Omental fat pad (tissue), 4 donors: ENCODE results near the gene LYPD6B. TPM values are rescaled to one million over a fixed set of nuclear protein-coding genes. Genes with fewer than 3 reads are reported as not detected.

Experiments
- ATAC-seq: fragments of 150-250 bp; one replicate; pipeline ENCODE4 v1.9.1; 2016; ENCODE audit warnings: mild to moderate bottlenecking, moderate library complexity; ENCODE audit not compliant: low FRiP score
- DNase-seq: peaks from one replicate; pipeline ENCODE4 v3.0.0-alpha.2; 2019; ENCODE audit warnings: low spot score
- total RNA-seq, 4 donors: library from RNA; depleted of rRNA; stranded (reverse); fragments of >200 nt; gene quantifications; one replicate each; pipeline ENCODE4 v1.1.0, GENCODE V29; 2016
- TF ChIP-seq, protein P1 (sequence below), 3 donors: fragments of 450-650 bp; IDR thresholded peaks; one replicate each; pipeline ENCODE4 v1.5.1; 2016 to 2017; ENCODE audit warnings: antibody characterized with exemption in 3 of 3, mild to moderate bottlenecking in 3 of 3, moderate library complexity in 2 of 3

LYPD6B gene
- total RNA-seq, 4 donors from 2014 or later: 0.50 to 0.65 TPM; not detected in 2

DNA sequence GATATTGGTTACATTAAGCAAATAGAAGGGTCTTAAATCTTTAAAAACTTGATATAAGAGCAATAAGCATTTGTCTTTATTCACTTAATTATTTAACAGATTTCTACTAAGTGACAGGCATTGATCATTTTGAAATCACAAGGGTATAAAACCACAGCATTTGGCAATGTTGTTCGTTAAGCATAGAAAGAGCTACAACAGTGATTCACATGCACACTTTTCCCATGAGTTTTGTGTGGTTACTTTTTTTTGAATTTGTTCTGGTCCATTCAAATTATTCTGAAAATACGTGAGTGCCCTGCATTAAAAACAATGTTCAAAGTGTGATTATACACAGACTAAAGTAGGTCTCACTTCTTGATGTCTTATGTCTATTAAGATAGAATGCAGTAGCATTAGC, 52.2 kb downstream of the LYPD6B start:
- DNase-seq: no peak
- no peak for ATAC-seq
- TF ChIP-seq, protein P1, sequence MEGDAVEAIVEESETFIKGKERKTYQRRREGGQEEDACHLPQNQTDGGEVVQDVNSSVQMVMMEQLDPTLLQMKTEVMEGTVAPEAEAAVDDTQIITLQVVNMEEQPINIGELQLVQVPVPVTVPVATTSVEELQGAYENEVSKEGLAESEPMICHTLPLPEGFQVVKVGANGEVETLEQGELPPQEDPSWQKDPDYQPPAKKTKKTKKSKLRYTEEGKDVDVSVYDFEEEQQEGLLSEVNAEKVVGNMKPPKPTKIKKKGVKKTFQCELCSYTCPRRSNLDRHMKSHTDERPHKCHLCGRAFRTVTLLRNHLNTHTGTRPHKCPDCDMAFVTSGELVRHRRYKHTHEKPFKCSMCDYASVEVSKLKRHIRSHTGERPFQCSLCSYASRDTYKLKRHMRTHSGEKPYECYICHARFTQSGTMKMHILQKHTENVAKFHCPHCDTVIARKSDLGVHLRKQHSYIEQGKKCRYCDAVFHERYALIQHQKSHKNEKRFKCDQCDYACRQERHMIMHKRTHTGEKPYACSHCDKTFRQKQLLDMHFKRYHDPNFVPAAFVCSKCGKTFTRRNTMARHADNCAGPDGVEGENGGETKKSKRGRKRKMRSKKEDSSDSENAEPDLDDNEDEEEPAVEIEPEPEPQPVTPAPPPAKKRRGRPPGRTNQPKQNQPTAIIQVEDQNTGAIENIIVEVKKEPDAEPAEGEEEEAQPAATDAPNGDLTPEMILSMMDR (IDR thresholded peaks at IDR 0.05): no peak

DNA sequence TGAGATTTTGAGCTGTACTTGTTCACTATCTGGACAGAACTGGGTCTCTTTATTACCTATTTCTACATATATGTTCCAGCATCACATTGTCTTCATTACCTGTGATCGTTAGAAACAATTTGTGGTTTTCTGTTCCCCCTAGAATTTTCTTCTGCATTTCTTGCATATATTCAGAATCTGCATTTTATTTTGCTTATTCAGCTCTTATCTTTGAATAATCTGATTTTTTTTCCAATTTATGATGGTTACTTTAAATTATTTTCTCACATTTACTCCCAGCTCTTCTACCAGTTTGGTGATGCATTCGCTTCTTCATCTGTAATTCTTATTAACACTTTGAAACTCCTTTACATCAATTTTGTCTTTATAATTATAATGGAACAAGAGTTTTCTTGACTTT, 55.1 kb downstream of the LYPD6B start:
- TF ChIP-seq, protein P1 (IDR thresholded peaks at IDR 0.05): no peak
- no peak for DNase-seq
- ATAC-seq: no peak

DNA sequence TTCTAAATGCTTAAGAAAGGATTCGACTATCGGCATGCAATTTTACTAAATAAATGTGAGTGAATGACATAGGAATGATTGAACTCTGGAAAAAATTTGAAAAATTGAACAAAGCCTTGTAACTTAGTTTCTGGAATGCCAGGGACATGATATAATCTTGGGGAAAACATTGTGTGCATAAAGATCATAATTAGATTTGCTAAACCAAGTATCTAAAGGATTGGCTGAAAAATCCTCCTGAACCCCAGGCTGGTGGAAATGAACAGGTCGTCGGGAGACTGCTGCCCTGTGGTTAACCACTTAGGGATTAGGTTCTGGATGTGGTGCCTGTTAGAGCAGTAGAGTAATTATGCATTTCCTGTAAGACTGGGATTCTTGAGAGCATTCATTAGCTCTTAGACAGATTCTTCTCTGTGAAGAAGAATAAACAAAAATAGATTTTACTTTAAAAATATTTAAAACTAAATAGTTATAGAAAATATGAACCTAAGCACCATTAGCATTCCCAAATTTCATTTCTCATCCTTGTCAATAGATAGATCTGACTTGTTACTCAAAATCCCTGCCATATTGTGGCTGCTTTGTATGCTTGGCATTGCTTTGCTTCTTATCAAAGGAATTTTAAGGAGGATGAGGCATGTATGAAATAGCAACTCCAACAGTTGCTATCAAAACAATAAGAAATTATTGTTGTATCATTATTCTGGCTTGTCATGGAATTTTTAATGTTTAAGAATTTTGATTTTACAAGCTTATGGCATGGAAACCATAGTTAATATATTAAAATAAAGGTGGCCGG, 55.9 kb downstream of the LYPD6B start:
- DNase-seq (no peak), ATAC-seq (no peak)
- TF ChIP-seq, protein P1 (IDR thresholded peaks at IDR 0.05): no peak

DNA sequence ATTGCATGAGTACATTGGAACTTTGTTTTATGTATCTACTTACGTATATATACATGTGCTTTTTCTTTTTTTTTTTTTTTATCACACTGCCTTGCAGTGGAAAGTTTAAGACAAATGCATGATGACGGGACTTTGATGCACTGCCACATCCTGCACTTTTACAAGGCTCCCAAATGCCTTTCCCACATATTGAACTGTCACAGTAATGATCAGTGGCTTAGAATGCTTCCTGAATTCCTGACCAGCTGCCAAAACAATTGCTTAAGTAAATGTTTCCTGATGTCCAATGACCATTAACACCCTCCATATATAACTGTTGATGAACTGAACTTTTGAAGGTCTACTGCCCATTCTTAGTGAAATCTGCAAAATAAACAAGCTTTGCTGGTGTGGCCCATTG, 60.2 kb downstream of the LYPD6B start:
- TF ChIP-seq, protein P1 (IDR thresholded peaks at IDR 0.05): no peak
- DNase-seq: no peak
- ATAC-seq: no peak

DNA sequence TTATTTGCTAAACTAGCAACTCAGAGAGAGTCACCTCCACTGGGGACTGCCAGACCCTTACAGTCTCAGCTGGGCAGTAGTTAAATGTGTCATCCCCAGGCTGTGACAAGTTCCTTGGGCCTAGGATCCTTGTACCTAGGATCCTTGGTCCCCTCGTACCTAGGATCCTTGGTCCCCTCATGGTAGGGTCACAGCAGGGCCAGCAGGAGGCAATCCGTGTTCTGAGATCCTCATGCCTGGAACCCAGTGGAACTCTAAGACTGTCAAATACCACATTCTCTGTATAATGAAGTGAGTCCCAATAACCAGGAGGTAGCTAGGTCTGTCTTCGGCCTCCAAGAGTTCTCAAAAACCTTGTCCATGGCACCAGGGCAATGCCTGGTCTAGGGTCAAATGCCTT, 60.8 kb downstream of the LYPD6B start:
- no peak for ATAC-seq
- TF ChIP-seq, protein P1 (IDR thresholded peaks at IDR 0.05): no peak

DNA sequence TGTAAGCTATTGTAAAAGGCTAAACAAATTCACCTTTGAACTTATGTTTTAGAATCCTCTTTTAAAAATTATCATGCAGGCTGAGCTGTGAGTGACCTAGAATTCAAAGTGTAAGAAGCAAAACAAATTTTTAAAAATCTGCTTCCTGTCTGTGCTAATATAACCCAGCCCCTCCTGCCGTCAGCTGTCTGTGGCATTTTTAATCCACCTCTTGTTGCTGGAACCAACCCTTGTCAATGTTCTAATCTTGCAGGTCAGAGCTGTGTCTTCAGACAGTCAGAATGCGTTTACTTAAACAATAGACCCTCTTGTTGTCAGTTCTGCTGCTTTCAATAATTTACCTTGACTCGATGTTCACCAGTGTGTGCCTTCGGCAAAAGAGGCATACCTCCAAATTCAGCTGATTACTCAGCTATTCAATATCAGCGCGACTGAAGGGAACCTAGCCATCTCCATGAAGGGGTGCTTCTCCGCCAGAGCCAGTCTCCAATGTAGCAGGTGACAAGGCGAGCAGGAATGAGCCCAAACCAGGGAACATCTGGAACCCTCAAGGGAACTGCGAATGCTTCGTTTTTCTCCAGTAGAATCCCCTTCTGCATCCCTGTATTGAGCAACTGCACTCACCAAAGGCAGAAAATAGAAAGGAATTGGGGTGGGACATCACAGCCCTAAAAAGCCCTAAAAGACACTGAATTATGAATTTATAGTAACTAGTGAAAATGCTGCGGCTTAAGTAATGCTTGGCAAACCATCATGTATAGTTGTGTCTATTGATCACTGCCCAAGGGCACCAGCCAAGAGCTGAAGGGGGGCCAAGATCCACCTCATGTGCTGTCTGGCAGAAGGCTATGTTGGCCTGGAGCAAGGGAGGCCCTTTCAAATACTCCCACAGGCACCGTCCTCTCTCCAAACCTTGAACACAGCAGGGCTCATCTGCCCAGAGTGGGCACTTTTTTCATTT, 62.5 kb downstream of the LYPD6B start:
- ATAC-seq: no peak
- no peak for DNase-seq
- TF ChIP-seq, protein P1 (IDR thresholded peaks at IDR 0.05): no peak

More for the DNA sequence above, 60.8 kb downstream of the LYPD6B start:
- DNase-seq: no peak
